ENCODE measurements around the gene LIMD2. TPM values are rescaled to one million over a fixed set of nuclear protein-coding genes. Genes with fewer than 3 reads are reported as not detected.

The LIMD2 gene
- total and polyA plus RNA-seq, 2 of the 8 experiments (the other 6 are each of a cell fraction or from before 2014, with no cell fraction given) = 72.0 to 77.2 TPM

DNA sequence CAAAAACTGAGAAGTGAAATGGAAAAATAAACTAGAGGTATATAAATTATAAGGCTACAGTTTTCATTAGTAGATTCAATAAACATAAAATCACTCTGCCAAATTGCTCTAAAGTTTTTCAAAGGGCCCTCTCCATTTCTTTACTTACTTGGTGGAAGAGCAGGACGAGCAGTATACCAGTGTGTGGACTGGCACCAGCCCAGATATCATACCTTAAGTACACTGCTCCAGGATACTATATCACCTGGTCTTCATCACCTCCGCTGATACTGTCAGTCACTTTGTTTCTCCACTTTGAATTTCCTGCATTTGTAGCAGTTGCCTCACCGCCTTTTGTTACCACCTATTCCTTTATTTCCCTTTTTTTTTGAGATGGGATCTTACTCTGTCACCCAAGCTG lies 40.1 kb downstream of the LIMD2 start:
- Histone ChIP-seq H4K8ac (ENCODE audit: extremely low read depth, insufficient read depth, low read length) (no peak overlapping the region), H2BK20ac (ENCODE audit: low read length) (no peak overlapping the region), H4K91ac (replicated peaks; ENCODE audit: insufficient read length, low read length) (no peak overlapping the region), H4K20me1 (replicated peaks in 1 of 2; ENCODE audit: control insufficient read depth in 1 of 2, insufficient read depth in 2 of 2, low read length in 2 of 2) (peaks cover 0 to 2% of the 10 kb centered on the region in 2 experiments), H3K27ac (ENCODE audit: low read depth, low read length) (no peak overlapping the region), H3K9ac (replicated peaks in 1 of 4; ENCODE audit: extremely low read depth in 1 of 4, low read depth in 3 of 4, low read length in 3 of 4) (no peak overlapping the region), H2BK15ac (ENCODE audit: low read length) (no peak overlapping the region), H2AK5ac (ENCODE audit: low read depth, low read length) (no peak overlapping the region), H3K23me2 (ENCODE audit: low read depth, low read length) (no peaks in the 10 kb centered on the region), H3K23ac (ENCODE audit: insufficient read length) (no peak overlapping the region), H3K14ac (ENCODE audit: insufficient read length) (no peak overlapping the region), H3K56ac (replicated peaks; ENCODE audit: insufficient read length, low read depth, low read length) (no peak overlapping the region), H3K4me1 (replicated peaks in 1 of 4; ENCODE audit: control insufficient read depth in 3 of 4, insufficient read depth in 4 of 4, low read length in 3 of 4) (no peaks in the 10 kb centered on the region), H2BK120ac (replicated peaks; ENCODE audit: low read depth, low read length) (no peak overlapping the region), H3K4me3 (ENCODE audit: extremely low read depth in 1 of 4, insufficient read depth in 2 of 4, low read depth in 3 of 4, low read length in 4 of 4) (no peak overlapping the region), H2BK12ac (ENCODE audit: low read depth, low read length) (no peak overlapping the region), H4K5ac (ENCODE audit: insufficient read length, low read depth, low read length) (no peak overlapping the region), H3K4ac (replicated peaks; ENCODE audit: insufficient read length, low read depth, low read length) (no peak overlapping the region), H3K18ac (ENCODE audit: extremely low read depth, low read length) (no peak overlapping the region), H3K9me3 (ENCODE audit: insufficient read depth in 2 of 2, low read depth in 1 of 2, low read length in 1 of 2) (no peaks in the 10 kb centered on the region), H3K36me3 (ENCODE audit: control insufficient read depth in 2 of 4, insufficient read depth in 4 of 4, low read length in 3 of 4) (peaks cover 0 to 7% (median 2%) of the 10 kb centered on the region in 4 experiments; a peak in 2 of 8 replicates), H3K79me2 (ENCODE audit: control insufficient read depth in 1 of 2, insufficient read depth in 2 of 2, low read length in 2 of 2) (no peaks in the 10 kb centered on the region), H3K4me2 (ENCODE audit: insufficient read depth in 1 of 2, low read depth in 2 of 2, low read length in 2 of 2) (no peak overlapping the region), H3K79me1 (ENCODE audit: low read depth, low read length) (no peaks in the 10 kb centered on the region), H2BK5ac (ENCODE audit: low read depth, low read length) (no peak overlapping the region), H2AFZ (ENCODE audit: low read length) (no peak overlapping the region), H3K27me3 (replicated peaks in 1 of 4; ENCODE audit: control insufficient read depth in 3 of 4, extremely low read depth in 1 of 4, insufficient read depth in 3 of 4, low read length in 3 of 4) (no peaks in the 10 kb centered on the region)
- 95% methylated on average over 3 of the region's 3 CpGs; no CpG with 5 or more reads in 1 of the 2 experiments for WGBS, 2 experiments (ENCODE audit: extremely low coverage in 1 of 2, insufficient coverage in 1 of 2, insufficient read length in 1 of 2, insufficient replicate concordance in 2 of 2, low coverage in 1 of 2, low lambda C conversion rate in 2 of 2, missing lambda C conversion rate in 1 of 2)
- FAIRE-seq = no peak
- ChIA-PET POLR2A (ENCODE audit: partially characterized antibody) (no interaction called here), CTCF (ENCODE audit: partially characterized antibody) (interaction anchor here (2.1 kb wide), 1 partner anchor 34 kb away, joined by 6 read pairs; no protein-coding TSS in a partner anchor)
- DNase-seq (ENCODE audit: low read depth in 1 of 2, low spot score in 2 of 2) = no peak
- TF ChIP-seq KDM4A (IDR thresholded peaks at IDR 0.05; ENCODE audit: low read depth, low read length, severe bottlenecking) = no peak
- TF ChIP-seq EGR1 (IDR thresholded peaks at IDR 0.05; ENCODE audit: borderline replicate concordance, low read depth, low read length) = no peak
- TF ChIP-seq YY1 (IDR thresholded peaks at IDR 0.05; ENCODE audit: low read depth, low read length) = no peak
- TF ChIP-seq RAD21 (IDR thresholded peaks at IDR 0.05 in 1 of 2, conservative IDR thresholded peaks at IDR 0.05 in 1 of 2; ENCODE audit: low read depth in 2 of 2, low read length in 2 of 2) = no peak
- no peak for TF ChIP-seq SUZ12 (IDR thresholded peaks at IDR 0.05; ENCODE audit: low read length)
- no peak for TF ChIP-seq EP300 (IDR thresholded peaks at IDR 0.05; ENCODE audit: borderline replicate concordance in 1 of 2, low read depth in 2 of 2, low read length in 2 of 2)
- no peak for TF ChIP-seq RNF2 (IDR thresholded peaks at IDR 0.05; ENCODE audit: borderline replicate concordance, low read depth, low read length, missing control alignments, poor library complexity, severe bottlenecking)
- no peak for TF ChIP-seq ASH2L (IDR thresholded peaks at IDR 0.05; ENCODE audit: low read length)
- TF ChIP-seq, protein P1, sequence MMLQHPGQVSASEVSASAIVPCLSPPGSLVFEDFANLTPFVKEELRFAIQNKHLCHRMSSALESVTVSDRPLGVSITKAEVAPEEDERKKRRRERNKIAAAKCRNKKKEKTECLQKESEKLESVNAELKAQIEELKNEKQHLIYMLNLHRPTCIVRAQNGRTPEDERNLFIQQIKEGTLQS (IDR thresholded peaks at IDR 0.05; ENCODE audit: insufficient read depth, low read depth, low read length) = no peak
- no peak for TF ChIP-seq SIX5 (IDR thresholded peaks at IDR 0.05; ENCODE audit: low read depth, low read length)
- TF ChIP-seq GTF2F1 (IDR thresholded peaks at IDR 0.05; ENCODE audit: borderline replicate concordance, low read depth, low read length) = no peak
- TF ChIP-seq POLR2A (IDR thresholded peaks at IDR 0.05; ENCODE audit: control extremely low read depth in 1 of 2, low read depth in 2 of 2, low read length in 2 of 2) = no peak
- no peak for TF ChIP-seq RFX5 (IDR thresholded peaks at IDR 0.05; ENCODE audit: borderline replicate concordance, low read depth, low read length)
- no peak for TF ChIP-seq CEBPB (IDR thresholded peaks at IDR 0.05; ENCODE audit: low read depth, low read length)
